ENCODE measurements around the gene P3H2.
"Not testable (repeated sequence)": the region's sequence is repeated elsewhere in the genome, so short reads cannot be mapped to it uniquely, and the experiment has no call there.

The P3H2 gene

DNA sequence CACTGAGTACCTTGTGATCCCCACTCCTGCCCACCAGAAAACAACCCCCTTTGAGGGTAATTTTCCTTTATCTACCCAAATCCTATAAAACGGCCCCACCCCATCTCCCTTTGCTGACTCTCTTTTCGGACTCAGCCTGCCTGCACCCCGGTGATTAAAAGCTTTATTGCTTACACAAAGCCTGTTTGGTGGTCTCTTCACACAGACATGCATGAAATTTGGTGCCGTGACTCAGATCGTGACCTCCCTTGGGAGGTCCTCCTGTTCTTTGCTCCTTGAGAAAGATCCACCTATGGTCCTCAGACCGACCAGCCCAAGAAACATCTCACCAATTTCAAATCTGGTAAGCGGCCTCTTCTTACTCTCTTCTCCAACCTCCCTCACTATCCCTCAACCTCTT is 24.1 kb upstream of the P3H2 start:
- H3K27me3 Mint-ChIP-seq, result peaks cover 40% of the 10 kb centered on the region
- H3K4me1 Mint-ChIP-seq; ATAC-seq (replicated peaks; ENCODE audit: extremely low read depth, poor library complexity, severe bottlenecking); H3K9me3 Mint-ChIP-seq; DNase-seq (ENCODE audit: low spot score in 2 of 2); H3K27ac Mint-ChIP-seq (ENCODE audit: low read depth); H3K4me3 Mint-ChIP-seq; H3K36me3 Mint-ChIP-seq (ENCODE audit: insufficient read depth): not testable (repeated sequence)

DNA sequence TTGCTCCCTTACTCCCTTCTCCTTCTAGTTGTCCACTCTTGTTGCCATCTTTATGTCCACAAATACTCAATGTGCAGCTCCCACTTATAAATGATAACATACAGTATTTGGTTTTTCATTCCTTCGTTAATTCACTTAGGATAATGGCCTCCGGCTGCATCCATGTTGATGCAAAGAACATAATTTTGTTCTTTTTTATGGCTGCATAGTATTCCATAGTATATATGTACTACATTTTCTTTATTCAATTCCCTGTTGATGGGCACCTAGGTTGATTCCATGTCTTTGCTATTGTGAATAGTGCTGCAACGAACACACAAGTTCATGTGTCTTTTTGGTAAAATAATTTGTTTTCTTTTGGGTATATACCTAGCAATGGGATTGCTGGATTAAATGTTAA is 21.3 kb upstream of the P3H2 start:
- H3K27me3 Mint-ChIP-seq, result peaks cover 38% of the 10 kb centered on the region

DNA sequence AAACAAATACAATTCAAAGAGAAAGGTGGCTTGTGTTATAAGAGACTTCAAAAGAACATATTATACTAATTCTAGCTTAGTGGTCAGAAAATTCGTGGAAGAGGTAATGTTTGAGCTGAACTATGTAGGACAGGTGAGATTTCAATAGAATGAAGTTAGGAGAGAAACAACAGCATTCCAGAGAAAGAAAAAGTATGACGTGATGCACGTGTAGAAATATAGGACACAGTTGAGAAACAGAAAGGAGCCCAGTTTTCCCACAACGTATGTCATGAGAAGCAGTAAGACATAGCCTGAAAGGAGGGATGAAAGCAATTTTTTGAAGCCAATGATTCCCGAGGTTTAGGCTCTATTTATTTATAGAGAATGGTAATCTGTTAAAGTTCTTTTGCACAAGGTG is 18.7 kb upstream of the P3H2 start:
- H3K27ac Mint-ChIP-seq (ENCODE audit: low read depth), result no peak overlapping the region
- no peaks in the 10 kb centered on the region for H3K4me1 Mint-ChIP-seq
- no peak overlapping the region for H3K4me3 Mint-ChIP-seq

More for the DNA sequence above, 21.3 kb upstream of the P3H2 start:
- ATAC-seq (replicated peaks; ENCODE audit: extremely low read depth, poor library complexity, severe bottlenecking) (no peak), DNase-seq (ENCODE audit: low spot score in 2 of 2) (no peak)
- peaks cover 1% of the 10 kb centered on the region for H3K36me3 Mint-ChIP-seq (ENCODE audit: insufficient read depth)
- no peaks in the 10 kb centered on the region for H3K9me3 Mint-ChIP-seq
- no peaks in the 10 kb centered on the region for H3K4me1 Mint-ChIP-seq
- H3K27ac Mint-ChIP-seq (ENCODE audit: low read depth), result no peak overlapping the region
- H3K4me3 Mint-ChIP-seq, result no peak overlapping the region

DNA sequence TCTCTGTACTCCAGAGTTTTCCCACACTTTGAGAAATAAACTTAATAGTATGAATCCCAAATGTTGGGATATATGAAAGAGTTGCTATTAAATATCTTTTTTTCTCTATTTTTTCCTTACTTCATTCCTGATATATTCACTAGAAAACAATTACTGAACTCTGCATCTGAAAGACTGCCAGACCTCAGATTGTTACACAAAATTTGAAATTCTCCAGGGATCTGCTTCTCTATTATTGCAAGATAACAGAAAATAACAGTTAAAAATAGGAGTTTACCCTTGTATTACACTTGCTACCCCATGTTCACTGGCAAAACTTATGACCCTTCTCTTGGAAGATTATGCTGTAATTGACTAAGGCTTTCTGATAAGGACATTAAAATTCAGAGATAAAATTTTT is 11.7 kb upstream of the P3H2 start:
- no peaks in the 10 kb centered on the region for H3K36me3 Mint-ChIP-seq (ENCODE audit: insufficient read depth)
- DNase-seq (ENCODE audit: low spot score in 2 of 2) (no peak), ATAC-seq (replicated peaks; ENCODE audit: extremely low read depth, poor library complexity, severe bottlenecking) (no peak)
- H3K27me3 Mint-ChIP-seq, result peaks cover 64% of the 10 kb centered on the region
- no peak overlapping the region for H3K4me3 Mint-ChIP-seq
- H3K9me3 Mint-ChIP-seq, result no peaks in the 10 kb centered on the region
- no peak overlapping the region for H3K27ac Mint-ChIP-seq (ENCODE audit: low read depth)
- H3K4me1 Mint-ChIP-seq, result no peaks in the 10 kb centered on the region

More for the DNA sequence above, 18.7 kb upstream of the P3H2 start:
- Mint-ChIP-seq H3K27me3 (peaks cover 24% of the 10 kb centered on the region), H3K9me3 (no peaks in the 10 kb centered on the region), H3K36me3 (ENCODE audit: insufficient read depth) (no peaks in the 10 kb centered on the region)
- DNase-seq (ENCODE audit: low spot score in 2 of 2) (no peak), ATAC-seq (replicated peaks; ENCODE audit: extremely low read depth, poor library complexity, severe bottlenecking) (no peak)

DNA sequence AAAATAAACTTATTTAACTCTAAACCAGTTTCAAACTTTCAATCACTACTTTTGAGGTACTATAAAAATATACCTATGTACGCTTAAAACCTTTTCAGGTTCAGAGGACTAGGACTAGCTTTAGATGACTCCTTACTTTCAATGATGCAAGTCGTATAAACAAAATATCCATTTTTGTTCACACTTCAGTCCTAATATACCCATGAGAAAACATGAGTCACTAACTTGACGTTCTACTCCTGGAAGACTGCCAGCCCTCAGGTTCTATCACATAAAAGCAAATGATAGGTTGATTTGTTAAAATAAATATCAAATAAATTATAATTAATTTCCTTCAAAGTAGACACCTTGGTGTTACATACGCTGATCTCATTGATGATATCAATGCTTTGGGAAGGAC is 10.6 kb upstream of the P3H2 start:
- Mint-ChIP-seq H3K36me3 (ENCODE audit: insufficient read depth) (no peaks in the 10 kb centered on the region), H3K9me3 (no peaks in the 10 kb centered on the region), H3K4me1 (no peaks in the 10 kb centered on the region), H3K4me3 (no peak overlapping the region), H3K27ac (ENCODE audit: low read depth) (no peak overlapping the region), H3K27me3 (peaks cover 64% of the 10 kb centered on the region)
- DNase-seq (ENCODE audit: low spot score in 2 of 2), result no peak
- ATAC-seq (replicated peaks; ENCODE audit: extremely low read depth, poor library complexity, severe bottlenecking), result no peak

DNA sequence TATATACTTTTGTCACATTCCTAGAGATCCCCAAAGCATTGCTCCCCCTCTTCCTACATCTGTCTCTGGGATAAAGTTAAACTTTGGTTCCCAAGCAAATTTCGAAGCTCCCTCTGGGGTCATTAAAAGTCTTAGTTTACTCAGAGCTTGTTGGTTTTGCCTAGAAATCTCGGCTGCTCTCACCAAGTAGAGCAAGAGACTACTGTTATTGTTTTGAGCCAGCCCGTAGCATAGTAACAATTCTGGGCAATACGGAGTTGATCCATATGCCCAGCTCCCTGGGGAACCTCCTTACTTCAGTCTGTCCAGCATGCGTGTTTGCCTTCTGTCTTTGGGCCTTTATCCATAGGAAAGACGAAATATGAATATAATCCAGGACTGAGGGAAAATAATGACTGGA is 10.0 kb upstream of the P3H2 start:
- peaks cover 64% of the 10 kb centered on the region for H3K27me3 Mint-ChIP-seq
- DNase-seq (ENCODE audit: low spot score in 2 of 2), result no peak
- H3K36me3 Mint-ChIP-seq (ENCODE audit: insufficient read depth), result no peaks in the 10 kb centered on the region
- H3K4me3 Mint-ChIP-seq, result no peak overlapping the region
- ATAC-seq (replicated peaks; ENCODE audit: extremely low read depth, poor library complexity, severe bottlenecking), result no peak
- no peaks in the 10 kb centered on the region for H3K4me1 Mint-ChIP-seq
- H3K9me3 Mint-ChIP-seq, result no peaks in the 10 kb centered on the region
- no peak overlapping the region for H3K27ac Mint-ChIP-seq (ENCODE audit: low read depth)

DNA sequence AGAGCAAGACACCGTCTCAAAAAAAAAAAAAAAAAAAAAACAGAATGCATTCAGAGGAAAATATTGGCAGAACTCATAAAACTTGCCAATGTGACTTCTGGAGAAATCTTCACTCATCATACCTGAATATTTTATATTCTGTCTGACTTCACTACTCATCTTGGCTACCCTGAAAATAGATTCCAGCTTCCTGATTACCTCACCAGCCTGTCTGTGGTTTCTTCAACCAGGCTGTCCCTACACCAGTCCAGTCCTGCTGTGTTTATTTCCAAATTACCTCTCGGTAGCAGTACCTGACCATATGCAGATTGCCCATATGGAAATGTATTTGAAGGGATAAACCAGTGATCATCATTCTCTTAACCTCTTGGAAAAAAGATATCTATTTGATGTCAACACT is 9.3 kb upstream of the P3H2 start:
- ATAC-seq (replicated peaks; ENCODE audit: extremely low read depth, poor library complexity, severe bottlenecking) (no peak), DNase-seq (ENCODE audit: low spot score in 2 of 2) (no peak)
- Mint-ChIP-seq H3K9me3 (no peaks in the 10 kb centered on the region), H3K4me1 (no peaks in the 10 kb centered on the region), H3K4me3 (no peak overlapping the region), H3K27me3 (peaks cover 57% of the 10 kb centered on the region), H3K36me3 (ENCODE audit: insufficient read depth) (no peaks in the 10 kb centered on the region), H3K27ac (ENCODE audit: low read depth) (no peak overlapping the region)

DNA sequence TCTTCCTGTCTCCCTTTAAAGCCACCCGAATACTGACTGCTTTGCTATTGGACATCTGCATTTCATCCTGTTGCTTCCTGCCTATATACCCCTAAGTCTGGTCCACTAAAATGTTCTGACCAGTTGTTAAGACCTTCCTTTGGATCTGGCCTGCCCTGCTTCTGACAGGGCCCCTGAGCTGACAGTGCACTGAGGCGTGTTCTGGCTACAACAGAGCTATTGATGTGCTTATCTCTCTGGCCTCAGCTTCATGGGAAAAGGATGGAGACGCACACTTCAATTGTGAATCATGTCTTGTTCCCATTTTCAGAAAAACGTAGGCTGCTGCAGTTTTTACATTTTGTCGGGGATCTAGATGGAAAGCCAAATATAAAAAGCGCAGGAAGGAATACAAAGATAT is 7.1 kb upstream of the P3H2 start:
- H3K4me1 Mint-ChIP-seq, result no peaks in the 10 kb centered on the region
- no peak for ATAC-seq (replicated peaks; ENCODE audit: extremely low read depth, poor library complexity, severe bottlenecking)
- DNase-seq (ENCODE audit: low spot score in 2 of 2), result no peak

DNA sequence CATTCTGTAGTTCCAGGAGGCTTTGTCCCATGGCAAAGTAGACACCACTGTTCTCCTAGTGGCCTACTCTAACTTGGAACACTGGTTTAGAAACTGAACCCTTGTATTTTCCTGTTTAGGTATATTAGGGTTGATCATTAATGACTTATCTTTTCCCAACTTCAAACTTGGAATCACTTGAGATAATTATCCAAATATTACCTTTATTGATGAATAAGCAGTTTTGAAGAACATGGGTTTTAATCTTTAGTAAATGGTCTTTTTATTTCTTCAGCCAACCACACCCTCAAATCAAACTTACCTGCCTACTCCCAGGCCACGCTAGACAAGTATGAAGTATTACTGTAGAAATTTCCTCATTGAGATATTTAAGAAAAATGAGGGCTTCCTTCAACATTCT is 6.5 kb upstream of the P3H2 start:
- H3K36me3 Mint-ChIP-seq (ENCODE audit: insufficient read depth), result peaks cover 2% of the 10 kb centered on the region
- no peaks in the 10 kb centered on the region for H3K4me1 Mint-ChIP-seq
- H3K9me3 Mint-ChIP-seq, result no peaks in the 10 kb centered on the region
- ATAC-seq (replicated peaks; ENCODE audit: extremely low read depth, poor library complexity, severe bottlenecking) (no peak), DNase-seq (ENCODE audit: low spot score in 2 of 2) (no peak)
- H3K27me3 Mint-ChIP-seq, result peaks cover 56% of the 10 kb centered on the region
- no peak overlapping the region for H3K4me3 Mint-ChIP-seq
- H3K27ac Mint-ChIP-seq (ENCODE audit: low read depth), result no peak overlapping the region

More for the DNA sequence above, 7.1 kb upstream of the P3H2 start:
- no peaks in the 10 kb centered on the region for H3K9me3 Mint-ChIP-seq
- H3K27ac Mint-ChIP-seq (ENCODE audit: low read depth), result no peak overlapping the region
- peaks cover 2% of the 10 kb centered on the region for H3K36me3 Mint-ChIP-seq (ENCODE audit: insufficient read depth)
- no peak overlapping the region for H3K4me3 Mint-ChIP-seq
- peaks cover 55% of the 10 kb centered on the region for H3K27me3 Mint-ChIP-seq

DNA sequence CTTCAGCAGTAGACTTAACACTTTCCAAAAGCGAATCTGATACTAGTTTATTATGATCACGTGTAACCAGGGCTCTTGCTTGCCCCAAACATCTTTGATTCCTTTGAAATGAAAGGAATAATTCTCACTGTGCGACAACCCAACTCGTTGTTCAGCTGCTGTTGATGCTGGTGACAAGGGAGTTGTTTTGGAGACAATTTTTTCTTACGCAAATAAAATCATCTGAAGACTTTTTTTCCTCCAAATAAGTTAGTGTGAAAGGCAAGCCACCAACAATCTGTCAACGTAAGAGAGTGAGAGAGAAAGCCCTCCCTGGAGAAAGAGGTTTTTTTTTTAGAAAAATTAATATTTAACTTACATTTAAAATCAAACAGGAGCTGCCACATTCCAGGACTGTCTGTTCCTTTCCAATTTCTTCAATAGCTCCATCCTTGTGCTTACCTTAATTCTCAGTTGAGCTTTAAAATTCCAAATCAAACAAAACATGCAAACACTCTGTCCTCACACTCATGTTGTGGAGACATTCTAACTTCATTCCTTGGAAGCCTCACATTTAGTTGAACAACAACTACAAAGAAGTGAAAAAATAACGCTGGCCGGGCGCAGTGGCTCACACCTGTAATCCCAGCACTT is 4.9 kb upstream of the P3H2 start:
- peaks cover 2% of the 10 kb centered on the region for H3K36me3 Mint-ChIP-seq (ENCODE audit: insufficient read depth)
- no peak for ATAC-seq (replicated peaks; ENCODE audit: extremely low read depth, poor library complexity, severe bottlenecking)

DNA sequence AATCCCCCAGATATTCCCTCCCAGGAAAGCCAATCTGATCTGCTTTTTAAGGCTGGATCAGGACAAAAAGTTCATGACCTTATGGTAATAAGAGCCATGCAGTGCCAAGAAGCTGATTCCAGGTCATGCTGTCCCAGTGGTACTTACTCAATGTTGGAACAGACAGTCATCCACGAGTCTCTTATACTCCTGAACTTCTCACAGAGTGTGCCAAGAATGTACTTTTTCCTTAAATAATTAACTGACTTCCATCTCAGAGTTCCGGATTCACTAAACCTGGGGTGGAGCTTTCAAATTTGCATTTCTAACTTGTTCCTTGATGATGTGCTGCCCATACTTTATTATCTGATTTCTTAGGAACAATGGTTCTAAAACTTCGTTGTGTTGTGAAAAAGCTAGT is 3.4 kb upstream of the P3H2 start:
- no peaks in the 10 kb centered on the region for H3K9me3 Mint-ChIP-seq
- ATAC-seq (replicated peaks; ENCODE audit: extremely low read depth, poor library complexity, severe bottlenecking) (no peak), DNase-seq (ENCODE audit: low spot score in 2 of 2) (no peak)
- H3K27ac Mint-ChIP-seq (ENCODE audit: low read depth), result no peak overlapping the region
- peaks cover 4% of the 10 kb centered on the region for H3K36me3 Mint-ChIP-seq (ENCODE audit: insufficient read depth)
- H3K4me1 Mint-ChIP-seq, result peaks cover 9% of the 10 kb centered on the region
- H3K27me3 Mint-ChIP-seq, result peaks cover 59% of the 10 kb centered on the region
- H3K4me3 Mint-ChIP-seq, result no peak overlapping the region

More for the DNA sequence above, 4.9 kb upstream of the P3H2 start:
- Mint-ChIP-seq H3K4me1 (no peaks in the 10 kb centered on the region), H3K4me3 (no peak overlapping the region), H3K9me3 (no peaks in the 10 kb centered on the region), H3K27me3 (peaks cover 55% of the 10 kb centered on the region), H3K27ac (ENCODE audit: low read depth) (no peak overlapping the region)
- DNase-seq (ENCODE audit: low spot score in 2 of 2), result no peak

DNA sequence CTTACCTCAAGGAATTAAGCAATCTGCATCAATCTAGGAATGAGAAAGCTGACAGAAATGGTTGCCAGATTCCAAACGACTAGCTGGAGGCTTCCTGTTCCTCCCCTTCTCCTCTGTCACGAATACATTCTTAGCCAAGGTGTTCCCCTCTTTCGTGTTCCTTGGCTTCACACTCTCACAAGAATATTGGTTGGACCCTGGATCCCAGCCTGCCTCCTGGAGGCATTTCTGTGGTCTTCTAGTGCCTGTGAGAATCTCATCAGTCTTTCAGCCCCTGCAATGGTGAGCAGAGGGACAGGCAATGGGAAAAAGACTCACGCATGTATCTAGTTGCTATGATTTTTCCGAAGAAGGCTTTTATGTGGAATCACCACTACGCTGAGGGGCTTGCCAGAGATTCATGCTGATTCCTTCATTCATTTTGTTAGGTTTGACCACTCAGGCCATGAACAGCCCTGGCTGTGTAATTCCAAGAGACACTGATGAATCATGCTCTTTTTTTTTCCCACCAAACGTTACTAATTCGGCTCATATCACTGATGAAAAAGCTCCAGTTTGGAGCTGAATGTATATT is 1.6 kb upstream of the P3H2 start:
- ATAC-seq (replicated peaks; ENCODE audit: extremely low read depth, poor library complexity, severe bottlenecking) (no peak), DNase-seq (ENCODE audit: low spot score in 2 of 2) (no peak)
- Mint-ChIP-seq H3K27me3 (peaks cover 62% of the 10 kb centered on the region), H3K27ac (ENCODE audit: low read depth) (no peak overlapping the region), H3K36me3 (ENCODE audit: insufficient read depth) (peaks cover 4% of the 10 kb centered on the region), H3K9me3 (no peaks in the 10 kb centered on the region), H3K4me1 (peaks cover 9% of the 10 kb centered on the region), H3K4me3 (no peak overlapping the region)

DNA sequence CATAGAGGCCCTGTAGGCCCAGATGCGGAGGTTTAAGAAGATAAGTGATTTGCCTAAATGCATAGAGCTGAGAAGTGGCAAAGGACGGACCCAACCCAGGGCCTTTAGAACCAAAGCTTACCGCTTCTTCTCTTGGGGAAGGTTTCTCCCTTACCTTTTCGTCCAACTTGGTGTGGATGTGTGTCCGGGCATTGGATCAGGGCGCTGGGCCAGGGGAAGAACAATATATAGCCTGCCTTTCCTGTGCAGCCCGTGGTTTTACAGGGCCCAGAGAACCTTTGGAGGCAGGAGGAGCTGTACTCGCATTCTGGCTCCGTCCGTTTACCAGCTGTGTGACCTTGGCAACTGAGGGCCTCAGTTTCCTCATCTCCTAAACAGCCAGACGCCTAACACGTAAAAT is 686 bp upstream of the P3H2 start:
- DNase-seq (ENCODE audit: low spot score in 2 of 2) (no peak), ATAC-seq (replicated peaks; ENCODE audit: extremely low read depth, poor library complexity, severe bottlenecking) (no peak)
- peaks cover 4% of the 10 kb centered on the region for H3K36me3 Mint-ChIP-seq (ENCODE audit: insufficient read depth)
- H3K4me1 Mint-ChIP-seq, result peaks cover 9% of the 10 kb centered on the region
- no peaks in the 10 kb centered on the region for H3K9me3 Mint-ChIP-seq
- H3K4me3 Mint-ChIP-seq, result no peak overlapping the region
- no peak overlapping the region for H3K27ac Mint-ChIP-seq (ENCODE audit: low read depth)
- H3K27me3 Mint-ChIP-seq, result peaks cover 67% of the 10 kb centered on the region
